ENCODE results near the gene ANKRD45. TPM values are rescaled to one million over a fixed set of nuclear protein-coding genes. Genes with fewer than 3 reads are reported as not detected.

The ANKRD45 gene
- total and polyA plus RNA-seq, 2 of the 13 experiments (the other 11 are each of a cell fraction or from before 2014, with no cell fraction given) = not detected

DNA sequence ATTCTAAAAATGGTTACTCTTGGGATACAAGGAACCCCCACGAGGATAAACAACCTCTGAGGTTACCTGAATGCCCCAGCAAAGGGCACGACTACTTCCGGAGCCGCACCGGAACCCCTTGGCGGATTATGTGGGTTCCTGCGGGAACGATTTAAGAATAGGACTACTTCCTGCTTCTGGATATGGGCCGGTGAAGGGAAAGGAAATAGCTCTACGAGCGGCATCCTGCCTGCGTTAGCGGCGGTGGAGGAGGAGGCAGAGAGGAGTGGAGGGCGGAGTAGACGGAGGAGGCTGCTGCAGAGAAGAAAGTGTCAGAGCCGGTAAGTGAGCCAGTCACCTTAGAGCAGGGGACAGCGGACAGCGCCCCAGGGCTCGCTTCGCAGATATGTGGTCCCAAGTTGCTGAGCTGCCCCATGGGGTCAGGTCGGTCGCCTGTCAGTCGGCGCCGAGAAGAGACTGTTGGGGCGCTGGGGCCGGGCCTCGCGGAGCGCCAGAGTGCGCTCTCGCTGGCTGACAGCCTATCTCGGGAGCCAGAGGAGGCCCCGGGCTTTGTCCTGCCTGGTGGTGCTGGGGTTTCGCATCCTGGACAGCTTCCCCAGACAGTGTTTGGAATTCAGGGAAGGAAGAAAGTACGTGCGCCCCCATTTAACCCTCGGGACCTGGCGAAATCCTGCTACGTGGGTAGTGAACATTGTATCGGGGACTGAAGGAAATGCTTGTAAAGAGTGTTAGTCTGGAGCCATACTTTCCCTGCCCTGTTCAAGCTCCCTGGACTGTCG is 45.3 kb upstream of the ANKRD45 start, which contains the start of gene KLHL20 (continued):
- TF ChIP-seq ZNF382 (CRISPR knock-in tag; IDR thresholded peaks at IDR 0.05; ENCODE audit: borderline replicate concordance) (no peak), TEF (CRISPR knock-in tag; IDR thresholded peaks at IDR 0.05) (no peak), NBN (conservative IDR thresholded peaks at IDR 0.05) (no peak), ZNF629 (CRISPR knock-in tag; conservative IDR thresholded peaks at IDR 0.05) (no peak), EZH2 (conservative IDR thresholded peaks at IDR 0.05; ENCODE audit: low read depth, low read length) (no peak), ZNF747 (CRISPR knock-in tag; IDR thresholded peaks at IDR 0.05; ENCODE audit: borderline replicate concordance) (peak; percentile 50; the same call in 1 of the 2 replicates), POLR2AphosphoS2 (IDR thresholded peaks at IDR 0.05; ENCODE audit: low read depth, low read length) (no peak), GABPB1 (CRISPR knock-in tag; IDR thresholded peaks at IDR 0.05) (peak; percentile 99), TBL1XR1 (IDR thresholded peaks at IDR 0.05; ENCODE audit: borderline replicate concordance, low read length, partially characterized antibody) (peak; percentile 89), U2AF1 (optimal IDR thresholded peaks at IDR 0.05; ENCODE audit: low read depth, low read length) (peak; percentile 72), REXO4 (CRISPR knock-in tag; IDR thresholded peaks at IDR 0.05; ENCODE audit: borderline replicate concordance) (no peak), GFI1 (CRISPR knock-in tag; IDR thresholded peaks at IDR 0.05; ENCODE audit: borderline replicate concordance) (0 out of 2 replicates have a peak, but pooled peaks have one; percentile 57), TERF1 (CRISPR knock-in tag; IDR thresholded peaks at IDR 0.05) (no peak), RXRA (CRISPR knock-in tag; IDR thresholded peaks at IDR 0.05) (peak; percentile 64), HDAC2 (CRISPR knock-in tag; IDR thresholded peaks at IDR 0.05) (peak; percentile 74), ZNF143 (CRISPR knock-in tag; IDR thresholded peaks at IDR 0.05) (0 out of 2 replicates have a peak, but pooled peaks have one; percentile 24), SMAD9 (CRISPR knock-in tag; IDR thresholded peaks at IDR 0.05) (no peak)
- TF ChIP-seq, protein P1, sequence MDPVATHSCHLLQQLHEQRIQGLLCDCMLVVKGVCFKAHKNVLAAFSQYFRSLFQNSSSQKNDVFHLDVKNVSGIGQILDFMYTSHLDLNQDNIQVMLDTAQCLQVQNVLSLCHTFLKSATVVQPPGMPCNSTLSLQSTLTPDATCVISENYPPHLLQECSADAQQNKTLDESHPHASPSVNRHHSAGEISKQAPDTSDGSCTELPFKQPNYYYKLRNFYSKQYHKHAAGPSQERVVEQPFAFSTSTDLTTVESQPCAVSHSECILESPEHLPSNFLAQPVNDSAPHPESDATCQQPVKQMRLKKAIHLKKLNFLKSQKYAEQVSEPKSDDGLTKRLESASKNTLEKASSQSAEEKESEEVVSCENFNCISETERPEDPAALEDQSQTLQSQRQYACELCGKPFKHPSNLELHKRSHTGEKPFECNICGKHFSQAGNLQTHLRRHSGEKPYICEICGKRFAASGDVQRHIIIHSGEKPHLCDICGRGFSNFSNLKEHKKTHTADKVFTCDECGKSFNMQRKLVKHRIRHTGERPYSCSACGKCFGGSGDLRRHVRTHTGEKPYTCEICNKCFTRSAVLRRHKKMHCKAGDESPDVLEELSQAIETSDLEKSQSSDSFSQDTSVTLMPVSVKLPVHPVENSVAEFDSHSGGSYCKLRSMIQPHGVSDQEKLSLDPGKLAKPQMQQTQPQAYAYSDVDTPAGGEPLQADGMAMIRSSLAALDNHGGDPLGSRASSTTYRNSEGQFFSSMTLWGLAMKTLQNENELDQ (CRISPR knock-in tag; IDR thresholded peaks at IDR 0.05; ENCODE audit: borderline replicate concordance) = no peak
